Skeletal muscle tissue (tissue), 4 donors: ENCODE results near the gene HABP4. TPM values are rescaled to one million over a fixed set of nuclear protein-coding genes. Genes with fewer than 3 reads are reported as not detected.

ENCODE experiments used
- H3K27ac ChIP-seq: one replicate; pipeline ENCODE4 v1.7.0; 2013; ENCODE audit warnings: mild to moderate bottlenecking, low read depth, low read length, inconsistent platforms
- H3K27me3 ChIP-seq, 3 donors: one replicate each; pipeline ENCODE4 v1.7.0; 2013; ENCODE audit warnings: low read length in 3 of 3; ENCODE audit not compliant: control insufficient read depth in 3 of 3, insufficient read depth in 3 of 3
- H3K36me3 ChIP-seq, 3 donors: one replicate each; pipeline ENCODE4 v1.7.0; 2013; ENCODE audit warnings: low read length in 3 of 3; ENCODE audit not compliant: control insufficient read depth in 3 of 3, insufficient read depth in 3 of 3
- H3K4me1 ChIP-seq, 3 donors: one replicate each; pipeline ENCODE4 v1.7.0; 2013; ENCODE audit warnings: low read length in 3 of 3, mild to moderate bottlenecking in 3 of 3; ENCODE audit not compliant: control insufficient read depth in 3 of 3, insufficient read depth in 3 of 3
- H3K4me3 ChIP-seq, 3 donors: one replicate each; pipeline ENCODE4 v1.7.0; 2013; ENCODE audit warnings: low read length in 3 of 3
- H3K9ac ChIP-seq, 3 donors: one replicate each; pipeline ENCODE4 v1.7.0; 2013; ENCODE audit warnings: low read length in 3 of 3, mild to moderate bottlenecking in 3 of 3, moderate library complexity in 2 of 3, low read depth in 1 of 3
- H3K9me3 ChIP-seq, 3 donors: one replicate each; pipeline ENCODE4 v1.7.0; 2013; ENCODE audit warnings: low read length in 3 of 3; ENCODE audit not compliant: control insufficient read depth in 3 of 3
- total RNA-seq: library from RNA; depleted of rRNA; stranded (reverse); fragments of >200 nt; gene quantifications from one replicate; pipeline ENCODE4 v1.2.3, GENCODE V29; 2014
- donor health status: Osteomylitis.

The HABP4 gene
- total RNA-seq, 1 donor from 2014 or later = 8.4 TPM

- Histone ChIP-seq H3K4me3 (no peak overlapping the region), H3K27ac (no peak overlapping the region), H3K36me3 (no peaks in the 10 kb centered on the region)
Measured at GRCh38 chr9:96532173-96532572, 82.2 kb downstream of the HABP4 start.

GRCh38 chr9:96540106-96540505 lies 90.1 kb downstream of the HABP4 start:
- no peaks in the 10 kb centered on the region for H3K9me3 ChIP-seq
- H3K9ac ChIP-seq = no peak overlapping the region
- no peak overlapping the region for H3K27ac ChIP-seq
- no peaks in the 10 kb centered on the region for H3K36me3 ChIP-seq
- H3K4me1 ChIP-seq = no peaks in the 10 kb centered on the region
- no peaks in the 10 kb centered on the region for H3K27me3 ChIP-seq
- H3K4me3 ChIP-seq = no peak overlapping the region

More at GRCh38 chr9:96532173-96532572, 82.2 kb downstream of the HABP4 start:
- no peaks in the 10 kb centered on the region for H3K4me1 ChIP-seq
- no peaks in the 10 kb centered on the region for H3K9me3 ChIP-seq
- H3K9ac ChIP-seq = no peak overlapping the region
- H3K27me3 ChIP-seq = no peaks in the 10 kb centered on the region

Other genes starting within 250 kb of the HABP4 start
- 1.0 TPM for gene HSD17B3, start 148.0 kb upstream of the HABP4 start, total RNA-seq
- gene SLC35D2, start 66.5 kb upstream of the HABP4 start, total RNA-seq = 14.6 TPM
- 5.2 TPM for gene ZNF367, start 31.8 kb upstream of the HABP4 start, total RNA-seq
- gene CDC14B, start 169.7 kb downstream of the HABP4 start, total RNA-seq = 45.9 TPM
- gene PRXL2C, start 205.1 kb downstream of the HABP4 start, total RNA-seq = 16.7 TPM